LHCN-M2 (cell line): Measurements from ENCODE around the gene ARHGEF38. TPM values are rescaled to one million over a fixed set of nuclear protein-coding genes. Genes with fewer than 3 reads are reported as not detected.

Experiments
- DNase-seq: peaks from one replicate; pipeline ENCODE4 v3.0.0-alpha.2; 2012; ENCODE audit warnings: low read depth
- total RNA-seq: library from RNA; depleted of rRNA; stranded (reverse); fragments of >200 nt; gene quantifications from 2 replicates; pipeline ENCODE4 v1.2.3, GENCODE V29; 2014

ARHGEF38 gene
- total RNA-seq, 1 experiment from 2014 or later: not detected

- DNase-seq: peak; percentile 29
Observed at GRCh38 chr4:105560421-105560848, 8.0 kb downstream of the ARHGEF38 start.

- no peak for DNase-seq
Observed at GRCh38 chr4:105563352-105563751, 10.9 kb downstream of the ARHGEF38 start.

- peak; percentile 28 for DNase-seq
Observed at GRCh38 chr4:105568584-105568983, 16.2 kb downstream of the ARHGEF38 start.

- peak; percentile 42 for DNase-seq
Observed at GRCh38 chr4:105569057-105569865, 16.8 kb downstream of the ARHGEF38 start.

DNA sequence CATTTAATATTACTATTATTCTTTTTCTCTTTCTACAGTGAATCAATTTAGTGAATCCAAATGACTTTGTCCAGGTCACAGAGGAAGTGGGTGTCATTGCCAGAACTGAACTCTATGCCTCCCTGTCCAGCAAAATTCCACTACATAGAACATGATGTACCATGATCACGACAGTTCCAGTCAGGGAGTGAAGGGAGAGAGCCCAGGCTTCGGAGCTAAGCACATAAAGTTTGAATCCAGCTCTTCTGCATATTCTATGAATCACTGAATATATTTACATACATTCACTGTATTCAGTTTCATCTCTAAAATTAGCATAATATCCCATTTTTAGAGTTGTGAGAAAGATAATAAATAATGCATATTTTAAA is 17.4 kb downstream of the ARHGEF38 start:
- DNase-seq: no peak

DNA sequence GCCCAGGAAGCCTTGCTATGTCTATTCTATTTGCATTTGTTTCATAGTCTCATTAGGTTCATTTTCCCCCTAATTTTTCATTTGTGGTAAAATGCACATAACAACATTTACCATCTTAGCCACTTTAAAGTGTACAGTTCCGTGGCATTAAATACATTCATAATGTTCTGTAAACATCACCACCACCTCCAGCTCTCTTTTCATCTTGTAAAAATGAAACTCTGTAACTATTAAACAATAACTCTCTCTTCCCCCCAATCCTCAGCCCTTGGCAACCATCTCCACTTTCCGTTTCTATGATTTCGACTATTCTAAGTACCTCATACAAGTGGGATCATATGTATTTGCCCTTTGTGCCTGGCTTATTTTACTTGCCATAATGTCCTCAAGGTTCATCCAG is 19.9 kb downstream of the ARHGEF38 start:
- DNase-seq: no peak

DNA sequence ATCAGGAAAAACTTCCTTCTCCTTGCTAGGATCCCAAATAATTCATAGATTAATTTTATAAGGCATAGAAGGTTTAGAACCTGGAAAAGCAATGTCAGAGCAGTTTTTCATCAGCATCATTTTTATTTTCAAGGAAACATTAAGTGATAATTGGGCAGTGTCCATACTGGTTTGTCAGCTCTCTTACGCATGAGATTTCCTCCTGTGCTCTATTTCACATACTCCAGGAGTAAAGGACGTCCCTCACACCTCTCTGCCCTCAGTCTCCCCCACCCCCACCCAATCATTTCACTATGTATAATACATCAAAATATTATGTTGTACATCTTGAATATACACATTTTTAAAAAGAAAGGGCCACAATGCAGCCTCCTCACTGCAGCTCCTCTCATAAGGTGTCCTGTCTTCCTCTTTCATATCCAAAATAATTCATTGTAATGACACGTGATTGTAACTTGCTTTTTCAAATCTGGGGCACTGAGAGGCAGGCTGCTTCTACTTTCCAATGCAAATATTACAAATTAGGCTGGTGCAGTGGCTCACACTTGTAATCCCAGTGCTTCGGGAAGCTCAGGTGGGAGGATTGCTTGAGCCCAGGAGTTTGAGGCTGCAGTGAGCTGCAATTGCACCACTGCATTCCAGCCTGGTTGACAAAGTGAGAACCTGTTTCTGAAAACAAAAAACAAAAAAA is 34.4 kb downstream of the ARHGEF38 start:
- no peak for DNase-seq

DNA sequence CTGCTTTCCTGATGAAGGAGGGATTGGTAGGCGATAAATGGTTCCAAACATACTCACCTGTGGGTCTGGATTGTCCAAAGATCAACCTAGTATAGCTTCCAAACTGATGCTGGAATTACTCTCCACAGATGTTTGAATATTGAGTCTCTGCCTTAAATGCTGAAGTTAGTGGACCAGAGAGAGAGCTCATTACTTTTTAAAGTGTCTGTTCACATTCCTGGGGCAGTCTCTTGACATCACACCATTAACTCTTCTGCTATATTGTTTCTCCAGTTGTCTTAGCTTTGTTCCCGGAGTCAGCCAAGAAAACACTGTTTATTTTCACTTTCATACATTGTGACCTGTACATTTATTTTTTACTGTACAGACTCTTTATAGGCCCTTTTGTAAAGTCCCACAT is 35.4 kb downstream of the ARHGEF38 start:
- no peak for DNase-seq

DNA sequence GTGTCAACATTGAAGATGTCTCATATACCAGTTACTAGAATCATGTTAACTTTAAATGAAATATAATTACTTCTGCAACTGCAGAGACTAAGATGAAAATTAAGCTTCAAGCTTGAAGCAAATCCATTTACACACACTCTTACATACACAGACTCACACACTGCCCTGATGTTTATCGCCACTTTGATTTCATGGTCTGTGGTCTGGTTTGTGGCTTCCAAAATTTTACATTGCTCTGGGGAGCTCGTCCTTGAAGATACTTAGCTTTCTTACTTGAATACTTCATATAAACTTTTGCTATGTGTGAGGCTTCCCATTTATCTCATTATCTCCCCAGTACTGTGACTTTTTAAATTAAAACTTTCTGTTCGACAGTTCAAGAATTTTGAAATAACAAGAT is 35.8 kb downstream of the ARHGEF38 start:
- DNase-seq: no peak

DNA sequence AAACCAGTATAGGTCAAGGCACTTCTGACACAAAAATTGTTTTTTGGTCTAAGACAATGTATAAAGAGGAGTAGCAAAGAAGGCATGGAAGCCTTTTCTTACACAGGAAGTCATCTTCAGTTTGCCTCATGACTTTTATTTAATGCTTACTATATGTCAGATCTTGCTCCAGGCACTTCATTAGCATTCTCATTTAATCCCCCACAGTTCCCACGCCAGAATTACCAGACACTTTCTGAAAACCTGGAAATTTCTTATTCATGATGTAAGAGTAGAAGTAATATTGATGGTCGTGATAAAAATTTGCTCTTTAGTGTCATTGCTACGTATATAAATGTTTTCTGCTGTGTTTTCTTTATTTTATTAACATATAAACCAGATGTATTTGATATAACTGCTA is 39.2 kb downstream of the ARHGEF38 start:
- no peak for DNase-seq

DNA sequence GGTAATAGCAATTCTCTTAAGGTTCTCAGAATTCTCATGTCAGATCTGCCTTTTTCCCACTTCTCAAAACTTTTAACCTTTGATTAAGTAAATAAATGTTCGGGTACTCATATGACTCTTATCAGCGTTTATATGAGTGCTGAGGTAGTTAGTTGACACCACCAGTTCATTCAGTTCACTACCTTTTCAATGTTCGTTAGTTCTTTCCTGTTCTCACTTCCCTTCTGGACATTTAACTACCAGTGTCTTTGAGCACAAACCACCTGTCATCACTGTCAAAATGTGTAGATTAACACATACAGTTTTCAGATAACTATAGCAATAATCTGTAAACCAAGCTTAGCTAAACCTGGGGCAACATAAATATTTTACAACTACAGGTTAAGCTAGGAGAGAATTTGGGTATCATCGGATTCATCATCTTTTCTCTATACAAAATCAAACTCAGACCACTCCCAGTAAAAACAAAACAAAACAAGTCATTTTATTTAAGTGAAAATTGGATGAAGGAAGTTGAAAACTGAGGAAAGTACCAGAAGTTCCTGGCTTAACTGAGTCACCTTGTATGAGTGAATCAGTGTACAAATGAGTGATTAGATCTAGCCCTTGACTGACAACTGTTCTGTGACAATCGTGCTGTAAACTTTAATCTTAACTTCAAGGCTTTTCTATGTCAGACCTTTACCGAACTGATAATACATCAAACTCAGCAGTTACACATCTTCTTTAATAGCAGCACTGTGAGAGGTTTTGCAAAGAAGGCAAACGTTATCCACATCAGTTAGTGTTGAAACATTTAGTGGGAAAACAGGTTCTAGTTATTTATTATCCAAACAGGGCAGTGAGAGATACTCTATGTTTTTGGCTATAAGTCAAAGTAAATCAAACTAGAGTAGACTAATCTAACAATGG is 41.9 kb downstream of the ARHGEF38 start:
- DNase-seq: no peak

- no peak for DNase-seq
Observed at GRCh38 chr4:105596684-105597083, 44.3 kb downstream of the ARHGEF38 start.

- no peak for DNase-seq
Observed at GRCh38 chr4:105598052-105598451, 45.6 kb downstream of the ARHGEF38 start.

DNA sequence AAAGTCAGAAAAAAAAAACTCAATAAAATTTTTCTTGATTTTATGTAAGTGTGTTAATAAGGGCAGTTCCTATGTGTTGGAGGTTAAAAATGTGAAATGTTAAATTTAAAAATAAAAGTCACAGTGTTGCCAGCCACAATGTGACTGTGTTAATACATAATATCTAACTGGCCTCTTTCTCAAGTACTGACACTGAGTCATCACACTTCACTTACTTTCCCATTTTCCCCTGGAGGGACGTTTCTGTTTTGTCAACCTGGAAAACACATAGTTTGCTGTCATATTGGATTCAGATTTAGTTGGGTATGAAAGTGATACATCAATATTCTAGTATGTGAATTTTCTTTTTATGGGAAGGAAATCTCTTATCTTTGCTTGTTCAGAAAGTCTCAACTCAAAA is 46.4 kb downstream of the ARHGEF38 start:
- peak; percentile 43 for DNase-seq

GRCh38 chr4:105599482-105599881 is 47.1 kb downstream of the ARHGEF38 start:
- DNase-seq: no peak

- DNase-seq: no peak
Observed at GRCh38 chr4:105599932-105600655, 47.7 kb downstream of the ARHGEF38 start.

GRCh38 chr4:105600951-105601350 is 48.5 kb downstream of the ARHGEF38 start:
- DNase-seq: no peak

DNA sequence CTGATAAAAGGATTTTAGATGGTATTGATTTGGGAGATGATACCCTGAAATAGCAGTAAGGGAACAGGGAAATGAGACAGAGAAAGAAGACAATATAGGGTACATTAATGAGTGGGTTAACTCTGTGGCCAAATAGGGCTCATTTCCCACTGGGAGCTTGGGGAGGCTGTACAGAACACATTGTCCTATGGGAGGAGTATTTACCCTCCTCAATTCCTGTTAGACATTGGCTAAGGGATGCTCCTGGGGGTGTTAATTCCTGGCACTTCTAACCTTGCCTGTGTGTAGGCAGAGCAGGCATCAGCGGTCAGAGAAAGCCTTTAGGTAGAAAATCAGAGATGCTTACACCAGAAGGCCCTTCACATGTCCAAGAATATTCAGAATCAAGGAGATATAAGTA is 49.0 kb downstream of the ARHGEF38 start:
- DNase-seq: no peak

DNA sequence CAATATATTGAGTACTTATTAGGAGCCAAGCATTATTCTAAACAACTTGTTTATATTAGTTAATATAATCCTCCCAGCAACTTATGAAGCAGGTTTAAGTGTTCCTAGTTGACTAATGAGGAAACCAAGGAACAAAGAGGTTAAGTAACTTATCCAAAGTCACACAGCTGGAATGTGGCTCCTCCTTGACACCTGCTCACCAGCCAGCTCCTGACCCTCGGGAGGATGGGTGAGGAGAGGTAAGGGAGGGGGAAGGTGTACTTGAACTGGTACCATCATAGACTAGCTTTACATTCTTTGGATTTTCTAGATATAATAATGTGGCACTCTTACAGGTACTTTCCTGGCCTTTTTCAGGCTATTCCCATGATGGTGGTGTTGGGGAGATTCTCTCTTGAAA is 50.7 kb downstream of the ARHGEF38 start:
- DNase-seq: no peak

DNA sequence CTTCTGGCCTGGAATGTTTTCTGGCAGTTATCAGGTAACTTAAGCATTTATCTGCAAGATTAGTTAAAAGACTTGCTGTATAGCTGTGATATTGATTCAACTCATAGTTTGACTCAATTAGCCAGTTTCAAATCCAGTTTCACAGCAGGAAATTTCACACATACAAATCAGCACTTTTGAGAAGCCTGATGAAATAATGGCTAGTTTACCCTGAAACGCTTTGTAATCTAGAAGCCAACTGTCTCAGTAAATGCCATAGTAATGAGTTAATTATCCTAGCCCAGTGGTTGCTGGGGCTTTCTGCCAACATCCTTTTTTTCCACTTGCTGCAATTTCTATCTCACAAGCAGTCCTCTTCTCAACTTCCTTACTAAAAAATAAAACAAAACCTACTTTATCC is 53.1 kb downstream of the ARHGEF38 start:
- peak; percentile 73 for DNase-seq

- no peak for DNase-seq
Observed at GRCh38 chr4:105607876-105608275, 55.5 kb downstream of the ARHGEF38 start.
